ENCODE measurements around the gene SND1.
A peak's percentile ranks its signal among the peaks of the same experiment; 100 is the strongest.

The SND1 gene

DNA sequence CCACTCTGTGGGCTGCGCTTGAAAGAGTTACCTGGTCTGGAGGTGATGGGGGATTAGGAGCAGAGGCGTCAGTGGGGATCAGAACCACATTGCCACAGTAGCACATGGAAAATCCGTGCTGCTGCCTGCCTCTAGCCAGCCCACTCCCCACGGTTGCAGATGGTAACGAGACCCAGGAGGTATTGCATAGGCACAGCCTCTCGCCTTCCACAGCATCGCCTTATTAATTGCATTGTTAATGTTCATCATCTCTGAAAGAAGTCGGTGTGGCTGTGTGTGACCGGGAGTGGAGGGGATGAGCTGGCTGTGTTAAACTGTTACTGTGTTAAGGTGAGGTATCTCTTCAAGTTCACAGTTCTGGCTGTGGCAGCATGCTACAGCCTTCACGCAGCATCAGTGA is 414.4 kb downstream of the SND1 start (continued):
- TF ChIP-seq, protein P1, sequence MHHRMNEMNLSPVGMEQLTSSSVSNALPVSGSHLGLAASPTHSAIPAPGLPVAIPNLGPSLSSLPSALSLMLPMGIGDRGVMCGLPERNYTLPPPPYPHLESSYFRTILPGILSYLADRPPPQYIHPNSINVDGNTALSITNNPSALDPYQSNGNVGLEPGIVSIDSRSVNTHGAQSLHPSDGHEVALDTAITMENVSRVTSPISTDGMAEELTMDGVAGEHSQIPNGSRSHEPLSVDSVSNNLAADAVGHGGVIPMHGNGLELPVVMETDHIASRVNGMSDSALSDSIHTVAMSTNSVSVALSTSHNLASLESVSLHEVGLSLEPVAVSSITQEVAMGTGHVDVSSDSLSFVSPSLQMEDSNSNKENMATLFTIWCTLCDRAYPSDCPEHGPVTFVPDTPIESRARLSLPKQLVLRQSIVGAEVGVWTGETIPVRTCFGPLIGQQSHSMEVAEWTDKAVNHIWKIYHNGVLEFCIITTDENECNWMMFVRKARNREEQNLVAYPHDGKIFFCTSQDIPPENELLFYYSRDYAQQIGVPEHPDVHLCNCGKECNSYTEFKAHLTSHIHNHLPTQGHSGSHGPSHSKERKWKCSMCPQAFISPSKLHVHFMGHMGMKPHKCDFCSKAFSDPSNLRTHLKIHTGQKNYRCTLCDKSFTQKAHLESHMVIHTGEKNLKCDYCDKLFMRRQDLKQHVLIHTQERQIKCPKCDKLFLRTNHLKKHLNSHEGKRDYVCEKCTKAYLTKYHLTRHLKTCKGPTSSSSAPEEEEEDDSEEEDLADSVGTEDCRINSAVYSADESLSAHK (tag by site-specific recombination; IDR thresholded peaks at IDR 0.05): no peak
- TF ChIP-seq OSR2 (tag by site-specific recombination; IDR thresholded peaks at IDR 0.05): no peak
- TF ChIP-seq, protein P2, sequence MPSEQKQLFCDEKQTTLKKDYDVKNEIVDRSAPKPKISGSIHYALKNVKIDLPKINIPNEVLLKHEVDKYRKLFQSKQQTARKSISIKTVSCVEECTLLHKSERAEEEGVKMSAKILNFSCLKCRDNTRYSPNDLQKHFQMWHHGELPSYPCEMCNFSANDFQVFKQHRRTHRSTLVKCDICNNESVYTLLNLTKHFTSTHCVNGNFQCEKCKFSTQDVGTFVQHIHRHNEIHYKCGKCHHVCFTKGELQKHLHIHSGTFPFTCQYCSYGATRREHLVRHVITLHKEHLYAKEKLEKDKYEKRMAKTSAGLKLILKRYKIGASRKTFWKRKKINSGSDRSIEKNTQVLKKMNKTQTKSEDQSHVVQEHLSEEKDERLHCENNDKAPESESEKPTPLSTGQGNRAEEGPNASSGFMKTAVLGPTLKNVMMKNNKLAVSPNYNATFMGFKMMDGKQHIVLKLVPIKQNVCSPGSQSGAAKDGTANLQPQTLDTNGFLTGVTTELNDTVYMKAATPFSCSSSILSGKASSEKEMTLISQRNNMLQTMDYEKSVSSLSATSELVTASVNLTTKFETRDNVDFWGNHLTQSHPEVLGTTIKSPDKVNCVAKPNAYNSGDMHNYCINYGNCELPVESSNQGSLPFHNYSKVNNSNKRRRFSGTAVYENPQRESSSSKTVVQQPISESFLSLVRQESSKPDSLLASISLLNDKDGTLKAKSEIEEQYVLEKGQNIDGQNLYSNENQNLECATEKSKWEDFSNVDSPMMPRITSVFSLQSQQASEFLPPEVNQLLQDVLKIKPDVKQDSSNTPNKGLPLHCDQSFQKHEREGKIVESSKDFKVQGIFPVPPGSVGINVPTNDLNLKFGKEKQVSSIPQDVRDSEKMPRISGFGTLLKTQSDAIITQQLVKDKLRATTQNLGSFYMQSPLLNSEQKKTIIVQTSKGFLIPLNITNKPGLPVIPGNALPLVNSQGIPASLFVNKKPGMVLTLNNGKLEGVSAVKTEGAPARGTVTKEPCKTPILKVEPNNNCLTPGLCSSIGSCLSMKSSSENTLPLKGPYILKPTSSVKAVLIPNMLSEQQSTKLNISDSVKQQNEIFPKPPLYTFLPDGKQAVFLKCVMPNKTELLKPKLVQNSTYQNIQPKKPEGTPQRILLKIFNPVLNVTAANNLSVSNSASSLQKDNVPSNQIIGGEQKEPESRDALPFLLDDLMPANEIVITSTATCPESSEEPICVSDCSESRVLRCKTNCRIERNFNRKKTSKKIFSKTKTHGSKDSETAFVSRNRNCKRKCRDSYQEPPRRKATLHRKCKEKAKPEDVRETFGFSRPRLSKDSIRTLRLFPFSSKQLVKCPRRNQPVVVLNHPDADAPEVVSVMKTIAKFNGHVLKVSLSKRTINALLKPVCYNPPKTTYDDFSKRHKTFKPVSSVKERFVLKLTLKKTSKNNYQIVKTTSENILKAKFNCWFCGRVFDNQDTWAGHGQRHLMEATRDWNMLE (tag by site-specific recombination; conservative IDR thresholded peaks at IDR 0.05; ENCODE audit: low read depth): no peak
- no peak for TF ChIP-seq ZNF623 (tag by site-specific recombination; IDR thresholded peaks at IDR 0.05)

DNA sequence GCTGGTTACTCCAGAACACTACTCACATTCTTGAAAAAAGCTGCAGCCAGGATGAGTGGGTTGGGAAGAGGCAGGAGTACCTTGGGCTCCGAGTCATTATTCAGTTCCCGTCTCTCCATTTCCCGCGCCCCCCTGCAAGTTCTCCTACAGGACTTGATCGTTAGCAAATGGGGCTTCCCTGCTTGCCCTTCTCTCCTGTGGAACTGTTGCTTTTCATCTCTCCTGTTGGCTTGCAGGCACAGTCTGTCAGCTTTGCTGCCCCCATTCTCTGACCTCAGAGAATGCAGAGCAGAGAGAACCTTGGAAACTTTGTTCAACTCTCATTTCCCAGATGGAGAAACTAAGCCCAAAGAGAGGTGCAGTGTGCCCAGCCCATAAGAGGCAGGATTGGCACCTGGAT is 414.9 kb downstream of the SND1 start:
- no peaks in the 10 kb centered on the region for H3K36me3 ChIP-seq (ENCODE audit: control insufficient read depth in 2 of 2, insufficient read depth in 1 of 2, low read length in 2 of 2)
- H3K4me3 ChIP-seq (ENCODE audit: low read depth, low read length): no peak overlapping the region
- no peak overlapping the region for H3K27ac ChIP-seq (ENCODE audit: extremely low read depth, low read depth, low read length)
- H3K9me3 ChIP-seq (ENCODE audit: control insufficient read depth, insufficient read depth, low read depth, low read length): no peaks in the 10 kb centered on the region
- TF ChIP-seq ZNF404 (tag by site-specific recombination; IDR thresholded peaks at IDR 0.05): no peak
- peak; percentile 41 for TF ChIP-seq SCRT2 (tag by site-specific recombination; IDR thresholded peaks at IDR 0.05)
- ChIA-PET CTCF (interaction anchor here (0.9 kb wide), 1 partner anchor 43 kb away, joined by 3 read pairs; no protein-coding TSS in a partner anchor), POLR2A (no interaction called here)
- H3K4me1 ChIP-seq (ENCODE audit: control insufficient read depth, insufficient read depth, low read length): no peaks in the 10 kb centered on the region

DNA sequence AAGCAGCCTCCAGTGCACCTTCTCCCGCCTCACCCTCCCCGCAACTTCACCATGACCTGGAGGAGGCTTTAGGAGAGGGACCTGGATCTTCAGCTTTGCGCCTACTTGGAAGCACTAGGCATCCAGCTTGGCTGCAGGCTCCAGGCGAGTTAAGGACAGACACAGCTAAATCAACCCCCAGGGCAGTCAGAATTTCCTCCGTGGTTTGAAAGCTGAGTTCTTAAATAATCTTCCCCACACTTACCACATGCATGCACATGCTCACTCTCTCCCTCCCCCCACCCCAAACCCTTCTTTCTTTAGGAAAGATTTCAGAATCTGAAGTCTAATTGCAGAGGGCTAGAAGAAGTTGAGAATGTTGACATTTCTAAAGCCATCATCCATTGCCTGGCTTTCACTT is 416.0 kb downstream of the SND1 start:
- ChIA-PET POLR2A (no interaction called here), CTCF (interaction anchor here (1.5 to 1.7 kb wide), 2 partner anchors 67 to 141 kb away, joined by 3 to 7 read pairs; no protein-coding TSS in a partner anchor)
- Histone ChIP-seq H3K27ac (ENCODE audit: extremely low read depth, low read depth, low read length) (no peak overlapping the region), H3K4me1 (ENCODE audit: control insufficient read depth, insufficient read depth, low read length) (no peaks in the 10 kb centered on the region), H3K4me3 (ENCODE audit: low read depth, low read length) (no peak overlapping the region), H3K36me3 (ENCODE audit: control insufficient read depth in 2 of 2, insufficient read depth in 1 of 2, low read length in 2 of 2) (no peaks in the 10 kb centered on the region), H3K9me3 (ENCODE audit: control insufficient read depth, insufficient read depth, low read depth, low read length) (no peaks in the 10 kb centered on the region)
- TF ChIP-seq ZNF416 (tag by site-specific recombination; IDR thresholded peaks at IDR 0.05): no peak

DNA sequence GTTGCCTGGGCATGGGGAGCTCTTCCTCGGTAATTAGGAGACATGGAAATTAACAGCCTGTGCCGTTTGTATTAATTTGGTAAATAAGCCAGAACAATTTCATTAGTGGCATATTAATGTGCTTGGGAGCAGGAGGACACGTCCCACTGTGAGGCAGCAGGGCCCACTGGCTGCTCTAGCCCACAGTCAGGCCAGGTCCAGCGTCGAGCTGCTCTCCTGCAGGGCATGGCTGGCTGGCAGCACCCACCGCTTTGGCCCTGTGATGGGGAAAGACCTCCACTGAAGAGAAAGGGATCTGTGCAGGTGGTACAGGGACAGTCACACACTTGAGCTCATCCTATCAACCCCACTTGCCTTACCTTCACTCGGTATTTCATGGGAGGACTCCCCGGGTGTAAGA is 416.8 kb downstream of the SND1 start:
- Histone ChIP-seq H3K9me3 (ENCODE audit: control insufficient read depth, insufficient read depth, low read depth, low read length) (no peaks in the 10 kb centered on the region), H3K36me3 (ENCODE audit: control insufficient read depth in 2 of 2, insufficient read depth in 1 of 2, low read length in 2 of 2) (no peaks in the 10 kb centered on the region), H3K4me1 (ENCODE audit: control insufficient read depth, insufficient read depth, low read length) (no peaks in the 10 kb centered on the region), H3K27ac (ENCODE audit: extremely low read depth, low read depth, low read length) (no peak overlapping the region), H3K4me3 (ENCODE audit: low read depth, low read length) (no peak overlapping the region)
- CTCF ChIA-PET: interaction anchor here (0.6 to 1.7 kb wide), 3 partner anchors 67 to 360 kb away, joined by 3 to 7 read pairs (median 3); no protein-coding TSS in a partner anchor
- POLR2A ChIA-PET: no interaction called here
- TF ChIP-seq SETDB1 (IDR thresholded peaks at IDR 0.05; ENCODE audit: insufficient read length, low read length) (no peak), SALL2 (tag by site-specific recombination; IDR thresholded peaks at IDR 0.05; ENCODE audit: borderline replicate concordance) (no peak), ZNF596 (tag by site-specific recombination; IDR thresholded peaks at IDR 0.05) (no peak), ZNF654 (tag by site-specific recombination; IDR thresholded peaks at IDR 0.05; ENCODE audit: low read depth) (no peak), OVOL3 (tag by site-specific recombination; IDR thresholded peaks at IDR 0.05) (no peak), TRIM28 (IDR thresholded peaks at IDR 0.05; ENCODE audit: borderline replicate concordance, low read length) (no peak), ZNF266 (tag by site-specific recombination; IDR thresholded peaks at IDR 0.05; ENCODE audit: low read depth) (no peak), KLF7 (tag by site-specific recombination; IDR thresholded peaks at IDR 0.05; ENCODE audit: borderline replicate concordance) (no peak)
- TF ChIP-seq, protein P3, sequence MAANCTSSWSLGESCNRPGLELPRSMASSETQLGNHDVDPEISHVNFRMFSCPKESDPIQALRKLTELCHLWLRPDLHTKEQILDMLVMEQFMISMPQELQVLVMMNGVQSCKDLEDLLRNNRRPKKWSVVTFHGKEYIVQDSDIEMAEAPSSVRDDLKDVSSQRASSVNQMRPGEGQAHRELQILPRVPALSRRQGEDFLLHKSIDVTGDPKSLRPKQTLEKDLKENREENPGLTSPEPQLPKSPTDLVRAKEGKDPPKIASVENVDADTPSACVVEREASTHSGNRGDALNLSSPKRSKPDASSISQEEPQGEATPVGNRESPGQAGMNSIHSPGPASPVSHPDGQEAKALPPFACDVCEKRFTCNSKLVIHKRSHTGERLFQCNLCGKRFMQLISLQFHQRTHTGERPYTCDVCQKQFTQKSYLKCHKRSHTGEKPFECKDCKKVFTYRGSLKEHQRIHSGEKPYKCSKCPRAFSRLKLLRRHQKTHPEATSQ (tag by site-specific recombination; IDR thresholded peaks at IDR 0.05): no peak
- TF ChIP-seq, protein P4, sequence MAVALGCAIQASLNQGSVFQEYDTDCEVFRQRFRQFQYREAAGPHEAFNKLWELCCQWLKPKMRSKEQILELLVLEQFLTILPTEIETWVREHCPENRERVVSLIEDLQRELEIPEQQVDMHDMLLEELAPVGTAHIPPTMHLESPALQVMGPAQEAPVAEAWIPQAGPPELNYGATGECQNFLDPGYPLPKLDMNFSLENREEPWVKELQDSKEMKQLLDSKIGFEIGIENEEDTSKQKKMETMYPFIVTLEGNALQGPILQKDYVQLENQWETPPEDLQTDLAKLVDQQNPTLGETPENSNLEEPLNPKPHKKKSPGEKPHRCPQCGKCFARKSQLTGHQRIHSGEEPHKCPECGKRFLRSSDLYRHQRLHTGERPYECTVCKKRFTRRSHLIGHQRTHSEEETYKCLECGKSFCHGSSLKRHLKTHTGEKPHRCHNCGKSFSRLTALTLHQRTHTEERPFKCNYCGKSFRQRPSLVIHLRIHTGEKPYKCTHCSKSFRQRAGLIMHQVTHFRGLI (tag by site-specific recombination; IDR thresholded peaks at IDR 0.05): no peak
- TF ChIP-seq, protein P5, sequence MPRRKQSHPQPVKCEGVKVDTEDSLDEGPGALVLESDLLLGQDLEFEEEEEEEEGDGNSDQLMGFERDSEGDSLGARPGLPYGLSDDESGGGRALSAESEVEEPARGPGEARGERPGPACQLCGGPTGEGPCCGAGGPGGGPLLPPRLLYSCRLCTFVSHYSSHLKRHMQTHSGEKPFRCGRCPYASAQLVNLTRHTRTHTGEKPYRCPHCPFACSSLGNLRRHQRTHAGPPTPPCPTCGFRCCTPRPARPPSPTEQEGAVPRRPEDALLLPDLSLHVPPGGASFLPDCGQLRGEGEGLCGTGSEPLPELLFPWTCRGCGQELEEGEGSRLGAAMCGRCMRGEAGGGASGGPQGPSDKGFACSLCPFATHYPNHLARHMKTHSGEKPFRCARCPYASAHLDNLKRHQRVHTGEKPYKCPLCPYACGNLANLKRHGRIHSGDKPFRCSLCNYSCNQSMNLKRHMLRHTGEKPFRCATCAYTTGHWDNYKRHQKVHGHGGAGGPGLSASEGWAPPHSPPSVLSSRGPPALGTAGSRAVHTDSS (tag by site-specific recombination; IDR thresholded peaks at IDR 0.05): no peak
